HG03097 (cell line): ENCODE results near the gene GATAD2A.
"Not testable (repeated sequence)": the region's sequence is repeated elsewhere in the genome, so short reads cannot be mapped to it uniquely, and the experiment has no call there.

ENCODE experiments used
- ATAC-seq: cut with Tn5 transposase; IDR thresholded peaks from one replicate; pipeline ENCODE4 v1.9.1; 2021; ENCODE audit not compliant: unreplicated experiment, low FRiP score

Gene GATAD2A, protein sequence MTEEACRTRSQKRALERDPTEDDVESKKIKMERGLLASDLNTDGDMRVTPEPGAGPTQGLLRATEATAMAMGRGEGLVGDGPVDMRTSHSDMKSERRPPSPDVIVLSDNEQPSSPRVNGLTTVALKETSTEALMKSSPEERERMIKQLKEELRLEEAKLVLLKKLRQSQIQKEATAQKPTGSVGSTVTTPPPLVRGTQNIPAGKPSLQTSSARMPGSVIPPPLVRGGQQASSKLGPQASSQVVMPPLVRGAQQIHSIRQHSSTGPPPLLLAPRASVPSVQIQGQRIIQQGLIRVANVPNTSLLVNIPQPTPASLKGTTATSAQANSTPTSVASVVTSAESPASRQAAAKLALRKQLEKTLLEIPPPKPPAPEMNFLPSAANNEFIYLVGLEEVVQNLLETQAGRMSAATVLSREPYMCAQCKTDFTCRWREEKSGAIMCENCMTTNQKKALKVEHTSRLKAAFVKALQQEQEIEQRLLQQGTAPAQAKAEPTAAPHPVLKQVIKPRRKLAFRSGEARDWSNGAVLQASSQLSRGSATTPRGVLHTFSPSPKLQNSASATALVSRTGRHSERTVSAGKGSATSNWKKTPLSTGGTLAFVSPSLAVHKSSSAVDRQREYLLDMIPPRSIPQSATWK

DNA sequence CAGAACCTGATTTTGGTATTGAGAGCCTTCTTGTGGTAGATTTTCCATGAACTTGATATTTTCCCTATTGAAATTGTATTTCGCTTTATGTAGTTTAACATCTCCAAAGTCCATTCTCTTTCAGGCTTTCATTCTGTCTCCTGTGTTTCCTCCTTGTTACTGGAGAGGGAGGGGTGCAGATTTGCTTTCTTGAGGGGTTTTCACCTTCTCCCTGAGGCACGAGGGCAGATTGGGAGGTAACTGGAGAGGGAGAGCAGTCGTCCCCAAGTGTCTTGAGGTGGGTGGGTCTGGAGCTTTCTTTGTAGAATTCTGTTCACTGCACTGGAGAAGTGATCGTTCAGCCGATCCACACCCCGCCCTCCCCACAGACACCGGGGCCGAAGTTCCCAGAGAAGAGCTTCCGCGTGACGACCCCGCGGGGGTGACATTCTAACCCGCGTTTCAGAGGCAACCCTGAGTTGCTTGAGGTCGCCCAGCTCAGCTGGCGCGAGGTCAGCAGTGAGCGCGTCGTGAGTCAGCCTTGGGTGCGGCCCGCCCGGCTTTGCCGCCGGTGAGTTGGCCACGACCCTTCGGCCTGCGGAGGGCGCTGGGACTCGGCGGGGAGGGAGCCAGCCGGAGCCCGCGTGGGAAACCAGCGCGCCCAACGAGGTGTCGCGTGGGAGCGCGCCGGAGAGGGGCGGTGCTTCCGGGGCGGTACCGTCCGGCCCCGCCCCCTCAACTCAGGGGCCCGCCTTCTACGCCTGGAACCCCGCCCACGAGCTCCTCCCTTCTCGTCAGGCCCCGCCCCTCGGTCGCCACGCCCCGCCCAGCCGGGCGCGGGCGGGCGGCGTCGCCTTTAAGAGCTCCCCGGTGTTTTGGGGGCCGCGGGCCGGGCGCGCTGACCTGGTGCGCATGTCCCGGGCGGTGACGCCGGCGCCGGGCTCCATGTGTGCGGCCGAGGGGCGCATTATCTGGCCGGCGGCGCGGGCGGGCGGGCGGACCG is at the start of gene GATAD2A:
Gene GATAD2A, plus strand, starts transcription at position 797 of the 982 bp plus-strand sequence. CDS start 59,671 bp downstream, outside the sequence.
- ATAC-seq = peak; percentile 68

DNA sequence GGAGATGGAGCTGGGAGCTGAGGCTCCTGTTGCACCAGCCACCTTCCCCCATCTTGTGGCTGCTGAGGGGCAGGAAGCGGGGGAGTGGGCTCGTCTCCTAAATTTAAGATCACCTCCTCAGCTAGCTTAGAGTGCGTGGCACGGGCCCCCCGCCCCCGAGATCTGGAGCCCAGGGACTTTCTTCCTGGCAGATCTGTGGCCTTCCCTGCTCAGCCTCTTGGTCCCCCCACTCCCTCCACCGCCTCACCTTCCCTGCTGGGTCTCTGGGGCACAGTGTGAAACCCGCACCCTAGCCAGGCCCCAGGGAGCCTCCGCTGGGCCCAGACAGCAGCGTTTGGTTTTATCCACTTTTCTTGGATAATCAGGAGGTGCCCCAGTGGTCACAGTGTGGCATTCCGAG is 49.0 kb upstream of the GATAD2A start:
- ATAC-seq = no peak

DNA sequence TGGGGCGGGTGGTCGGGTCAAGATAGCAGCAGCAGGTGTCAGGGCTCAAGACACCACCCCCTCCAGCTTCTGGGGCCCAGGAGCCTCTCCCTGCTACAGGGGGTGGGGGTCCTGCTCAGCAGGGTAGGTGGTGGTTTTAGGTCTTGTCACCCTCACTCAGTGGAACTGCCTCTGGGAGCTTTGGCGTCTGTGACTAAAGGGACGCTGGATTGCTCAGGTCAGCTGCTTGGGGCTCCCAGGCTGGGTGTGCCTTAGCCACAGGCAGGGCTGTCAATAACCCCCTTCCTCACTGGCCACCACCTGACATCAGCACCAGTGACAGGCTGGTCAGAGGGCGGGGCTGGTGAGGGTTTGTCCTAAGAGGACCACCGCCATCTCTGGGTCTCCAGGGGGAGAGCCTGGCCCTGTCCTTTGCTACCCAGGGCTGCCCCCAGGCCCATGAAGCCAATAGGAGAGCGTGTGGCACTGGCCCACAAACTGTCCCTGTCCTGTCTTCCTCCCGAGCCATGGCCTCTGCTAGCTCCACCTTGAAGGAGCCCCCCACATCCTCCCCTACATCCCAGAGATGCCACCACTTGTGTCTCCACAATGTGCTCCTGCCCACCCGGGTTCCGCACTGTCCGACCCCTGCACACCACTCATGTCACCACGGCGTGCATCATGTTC is 48.4 kb upstream of the GATAD2A start:
- no peak for ATAC-seq

DNA sequence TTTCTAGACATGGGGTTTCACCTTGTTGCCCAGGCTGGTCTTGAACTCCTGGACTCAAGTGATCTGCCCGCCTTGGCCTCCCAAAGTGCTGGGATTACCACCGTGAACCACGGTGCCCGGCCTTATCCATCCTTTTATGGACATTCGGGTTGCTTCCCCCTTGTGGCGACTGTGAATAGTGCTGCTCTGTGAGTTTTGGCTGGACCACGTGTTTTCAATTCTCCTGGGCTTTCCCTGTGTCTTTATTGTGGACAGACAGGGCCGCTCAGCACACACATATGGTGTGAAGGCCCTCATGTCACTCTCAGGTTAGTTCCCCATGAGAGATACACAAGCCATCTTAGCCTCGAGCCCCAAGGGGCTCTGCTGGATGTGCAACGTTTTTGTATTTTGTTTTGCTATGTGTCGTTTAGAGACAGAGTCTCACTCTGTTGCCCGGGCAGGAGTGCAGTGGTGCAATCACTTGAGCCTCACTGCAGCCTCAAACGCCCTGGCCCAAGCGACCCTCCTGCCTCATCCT is 44.3 kb upstream of the GATAD2A start:
- ATAC-seq = no peak

DNA sequence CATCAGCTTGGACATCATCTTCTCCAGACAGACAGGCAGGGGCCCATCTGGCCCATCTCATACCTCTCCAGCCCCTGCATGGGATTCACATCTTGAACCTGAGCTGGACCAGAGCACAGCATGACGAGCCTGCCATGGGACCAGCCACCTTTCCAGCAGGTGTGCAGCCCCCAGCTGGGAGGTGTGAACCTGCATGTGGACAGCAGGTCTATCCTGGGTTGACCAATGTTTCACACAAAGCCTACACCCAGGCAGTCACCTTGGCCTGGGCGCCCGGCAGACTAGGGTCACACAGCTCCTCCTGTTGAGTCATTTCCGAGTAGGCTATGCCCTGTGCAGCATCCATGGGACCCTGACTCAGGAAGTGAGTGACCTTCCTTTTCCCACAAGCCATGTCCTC is 43.4 kb upstream of the GATAD2A start:
- ATAC-seq = no peak

DNA sequence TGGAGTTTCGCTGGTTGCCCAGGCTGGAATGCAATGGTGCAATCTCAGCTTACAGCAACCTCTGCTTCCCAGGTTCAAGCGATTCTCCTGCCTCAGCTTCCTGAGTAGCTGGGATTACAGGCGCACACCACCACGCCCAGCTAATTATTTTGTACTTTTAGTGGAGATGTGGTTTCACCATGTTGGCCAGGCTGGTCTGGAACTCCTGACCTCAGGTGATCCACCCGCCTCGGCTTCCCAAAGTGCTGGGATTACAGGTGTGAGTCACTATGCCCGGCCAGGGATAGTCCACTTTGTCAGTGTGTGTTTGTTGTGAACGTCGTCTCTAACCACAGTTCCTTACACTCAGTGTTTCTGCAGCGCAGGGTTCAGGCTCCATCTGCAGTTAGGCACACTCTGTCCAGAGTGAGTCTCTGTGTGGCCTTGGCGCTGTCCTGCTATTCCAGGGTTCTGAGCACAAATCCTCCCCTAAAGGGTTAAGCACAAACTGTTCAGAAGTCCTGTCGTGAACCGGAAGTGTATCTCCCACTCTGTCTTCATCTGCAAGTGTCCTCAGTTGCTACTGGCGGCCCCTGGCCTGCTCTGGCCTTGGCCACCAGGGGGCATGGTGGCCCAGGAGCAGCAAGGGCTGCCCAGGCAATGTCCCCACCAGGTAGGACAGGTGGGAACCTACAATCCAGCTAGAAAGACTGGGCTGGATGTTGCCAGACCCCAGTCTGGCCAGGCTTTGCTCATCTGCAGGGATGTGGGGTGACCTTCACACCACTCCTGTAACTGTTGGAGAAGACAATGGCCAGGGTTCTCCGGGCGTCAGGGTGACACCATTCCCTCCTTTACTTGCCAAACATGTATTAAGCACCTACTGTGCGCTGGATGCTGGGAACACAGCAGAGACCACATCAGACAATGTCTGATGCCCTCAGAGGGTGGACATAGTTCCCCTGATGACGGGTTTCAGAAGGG is 38.8 kb upstream of the GATAD2A start:
- no peak for ATAC-seq

DNA sequence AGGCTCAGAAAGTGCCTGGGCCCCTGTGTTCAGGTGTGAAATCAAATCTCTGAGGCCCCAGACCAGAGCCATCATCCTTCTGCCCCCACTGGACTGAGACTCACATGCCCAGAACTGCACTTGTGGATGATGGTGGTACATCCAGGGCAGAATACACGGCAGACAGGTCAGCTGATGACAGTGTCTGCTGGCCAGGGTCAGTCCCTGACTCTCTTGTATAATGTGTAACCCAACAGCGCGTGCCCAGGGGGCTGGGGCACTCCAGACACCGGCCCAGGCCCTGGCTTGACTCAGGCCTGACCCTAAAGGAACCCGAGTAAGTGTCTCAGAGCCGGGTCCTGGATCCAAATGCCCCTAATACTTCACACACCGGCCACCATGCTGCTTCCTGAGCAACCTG is 37.4 kb upstream of the GATAD2A start:
- ATAC-seq = no peak

DNA sequence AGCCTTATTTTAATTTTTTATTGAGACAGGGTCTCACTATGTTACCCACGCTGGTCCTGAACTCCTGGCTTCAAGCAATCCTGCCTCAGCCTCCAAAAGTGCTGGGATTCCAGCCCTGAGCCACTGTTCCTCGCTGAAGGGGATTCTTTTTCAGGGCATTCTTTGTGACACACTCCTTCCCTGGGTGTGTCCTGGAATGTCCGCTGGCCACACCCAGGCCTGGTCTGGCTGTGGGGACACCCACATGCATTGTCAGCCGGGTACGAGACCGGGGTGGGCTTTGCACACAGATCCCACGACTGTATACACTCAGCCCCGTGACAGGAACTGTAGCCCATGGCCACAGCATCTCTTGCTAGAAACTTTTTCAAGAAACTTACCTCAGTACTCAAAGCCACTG is 34.4 kb upstream of the GATAD2A start:
- ATAC-seq = no peak

DNA sequence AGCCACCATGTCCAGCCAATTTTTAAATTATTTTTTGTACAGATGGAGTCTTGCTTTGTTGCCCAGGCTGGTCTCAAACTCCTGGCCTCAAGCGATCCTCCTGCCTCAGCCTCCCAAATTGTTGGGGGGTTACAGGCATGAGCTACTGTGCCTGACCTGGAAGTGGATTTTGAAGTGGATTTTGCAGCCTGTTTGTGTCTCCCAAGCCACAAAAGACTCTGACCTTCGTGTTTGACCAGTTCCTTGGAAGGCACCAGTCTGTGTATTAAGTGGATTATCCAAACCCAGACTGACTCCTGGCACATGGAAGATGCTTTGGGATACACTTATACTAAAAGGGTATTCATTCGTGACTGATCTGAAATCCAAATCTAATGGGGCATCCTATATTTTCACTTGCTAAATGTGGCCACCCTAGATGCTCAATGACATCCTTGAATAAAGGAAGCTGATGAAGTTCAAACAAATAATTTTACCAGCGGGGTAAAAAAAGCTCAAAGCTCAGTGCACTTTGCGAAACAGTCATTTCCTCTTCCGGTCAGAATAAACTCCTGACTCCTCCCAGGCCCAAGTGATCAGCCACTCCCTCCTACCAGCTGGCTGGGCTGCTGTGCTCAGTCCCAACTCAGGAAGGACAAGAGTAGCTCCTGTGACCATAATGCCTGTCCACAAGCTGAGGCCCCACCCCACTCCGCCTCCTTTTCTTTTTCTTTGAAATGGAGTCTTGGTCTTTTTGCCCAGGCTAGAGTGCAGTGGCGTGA is 32.6 kb upstream of the GATAD2A start:
- peak; percentile 79 for ATAC-seq

DNA sequence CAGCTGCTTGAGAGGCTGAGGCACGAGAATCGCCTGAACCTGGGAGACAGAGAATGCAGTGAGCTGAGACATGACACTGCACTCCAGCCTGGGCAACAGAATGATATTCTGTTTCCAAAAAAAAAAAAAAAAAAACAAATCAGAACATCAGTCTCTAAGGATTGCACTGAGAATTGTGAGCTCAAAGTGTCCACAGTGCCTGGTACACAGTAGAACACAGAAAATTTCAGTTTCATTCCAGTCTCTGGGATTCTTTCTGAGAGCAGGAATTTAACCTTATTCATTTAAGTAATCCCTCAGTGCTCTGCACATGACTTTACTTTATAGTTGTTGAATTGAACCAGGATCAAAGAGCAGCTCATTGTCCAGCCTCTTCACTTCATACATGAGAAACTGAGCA is 25.9 kb upstream of the GATAD2A start:
- ATAC-seq = no peak

DNA sequence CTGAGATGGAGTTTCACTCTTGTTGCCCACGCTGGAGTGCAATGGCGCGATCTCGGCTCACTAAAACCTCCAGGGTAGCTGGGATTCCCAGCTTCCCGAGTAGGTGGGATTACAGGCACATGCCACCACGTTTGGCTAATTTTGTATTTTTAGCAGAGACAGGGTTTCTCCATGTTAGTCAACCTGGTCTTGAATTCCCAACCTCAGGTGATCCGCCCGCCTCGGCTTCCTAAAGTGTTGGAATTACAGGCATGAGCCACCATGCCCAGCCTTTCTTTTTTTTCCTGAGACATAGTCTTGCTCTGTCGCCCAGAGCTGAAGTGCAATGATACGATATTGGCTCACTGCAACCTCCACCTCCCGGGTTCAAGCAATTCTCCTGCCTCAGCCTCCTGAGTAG is 25.2 kb upstream of the GATAD2A start:
- ATAC-seq = not testable (repeated sequence)

DNA sequence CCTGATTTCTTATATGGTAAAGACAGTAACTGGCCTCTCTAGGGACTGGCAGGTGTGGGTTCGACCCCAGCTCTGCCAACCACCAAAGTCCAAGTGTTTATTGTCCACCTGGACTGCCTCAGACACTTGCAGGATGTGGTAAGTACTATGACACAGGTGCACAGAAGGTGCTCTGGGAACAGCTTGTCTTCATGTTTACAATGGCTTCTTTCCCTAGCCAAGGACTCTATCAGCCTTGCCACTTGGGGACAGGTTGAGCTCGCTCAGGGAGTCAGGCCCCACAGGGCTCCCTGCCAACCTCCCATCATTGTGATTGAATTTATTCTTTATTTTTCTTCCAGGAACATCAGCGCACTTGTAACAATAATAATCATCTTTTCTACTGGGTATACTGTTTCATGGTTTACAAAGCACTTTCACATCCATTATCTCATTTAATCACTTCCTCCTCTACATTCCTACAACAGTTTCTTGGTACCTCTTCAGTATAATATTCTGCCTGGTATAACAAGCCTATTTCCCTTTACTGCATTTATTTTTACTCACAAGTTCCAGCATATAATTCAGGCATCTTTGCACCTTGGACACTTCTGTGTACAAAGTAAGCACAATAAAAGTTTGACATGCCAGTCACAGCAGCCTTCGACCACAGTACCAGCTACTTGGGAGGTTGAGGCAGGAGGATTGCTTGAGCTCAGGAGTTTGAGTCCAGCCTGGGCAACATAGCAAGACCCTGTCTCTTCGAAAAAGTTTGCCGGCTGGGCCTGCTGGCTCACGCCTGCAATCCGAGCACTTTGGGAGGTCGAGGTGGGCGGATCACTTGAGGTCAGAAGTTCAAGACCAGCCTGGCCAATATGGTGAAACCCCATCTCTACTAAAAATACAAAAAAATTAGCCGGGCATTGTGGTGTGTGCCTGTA is 24.2 kb upstream of the GATAD2A start:
- no peak for ATAC-seq

DNA sequence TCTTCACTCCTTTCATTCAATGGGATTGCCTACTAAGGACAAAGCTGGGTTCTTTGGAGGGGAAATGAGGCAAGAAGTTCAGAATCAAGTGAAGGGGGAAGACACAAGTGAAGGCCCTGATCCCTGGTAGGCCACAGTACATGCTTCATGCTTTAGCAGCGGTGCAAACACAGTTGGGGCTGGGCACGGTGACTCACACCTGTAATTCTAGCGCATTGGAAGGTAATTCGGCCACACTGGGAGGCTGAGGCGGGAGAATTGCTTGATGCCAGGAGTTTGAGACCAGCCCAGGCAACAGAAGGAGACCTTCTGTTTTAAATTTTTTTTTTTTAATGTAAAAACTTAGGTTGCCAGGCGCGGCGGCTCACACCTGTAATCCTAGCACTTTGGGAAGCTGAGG is 23.4 kb upstream of the GATAD2A start:
- no peak for ATAC-seq

DNA sequence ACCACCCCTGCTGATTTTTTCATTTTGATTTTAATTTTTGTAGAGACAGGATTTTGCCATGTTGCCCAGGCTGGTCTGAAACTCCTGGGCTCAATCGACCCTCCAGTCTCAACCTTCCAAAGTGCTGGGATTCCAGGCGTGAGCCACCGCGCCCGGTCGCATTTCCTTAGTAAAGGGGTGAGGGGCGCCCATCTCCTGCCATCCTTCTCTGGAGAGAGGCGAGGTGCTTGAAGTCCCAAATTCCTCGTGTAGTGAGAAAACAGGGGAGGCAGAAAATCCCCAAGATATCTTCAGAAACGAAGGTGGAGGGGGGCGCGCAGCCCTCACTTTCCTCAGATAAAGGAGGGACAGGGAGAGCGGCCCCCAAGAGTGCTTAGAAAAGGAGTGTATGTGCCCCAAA is 21.0 kb upstream of the GATAD2A start:
- ATAC-seq = no peak

DNA sequence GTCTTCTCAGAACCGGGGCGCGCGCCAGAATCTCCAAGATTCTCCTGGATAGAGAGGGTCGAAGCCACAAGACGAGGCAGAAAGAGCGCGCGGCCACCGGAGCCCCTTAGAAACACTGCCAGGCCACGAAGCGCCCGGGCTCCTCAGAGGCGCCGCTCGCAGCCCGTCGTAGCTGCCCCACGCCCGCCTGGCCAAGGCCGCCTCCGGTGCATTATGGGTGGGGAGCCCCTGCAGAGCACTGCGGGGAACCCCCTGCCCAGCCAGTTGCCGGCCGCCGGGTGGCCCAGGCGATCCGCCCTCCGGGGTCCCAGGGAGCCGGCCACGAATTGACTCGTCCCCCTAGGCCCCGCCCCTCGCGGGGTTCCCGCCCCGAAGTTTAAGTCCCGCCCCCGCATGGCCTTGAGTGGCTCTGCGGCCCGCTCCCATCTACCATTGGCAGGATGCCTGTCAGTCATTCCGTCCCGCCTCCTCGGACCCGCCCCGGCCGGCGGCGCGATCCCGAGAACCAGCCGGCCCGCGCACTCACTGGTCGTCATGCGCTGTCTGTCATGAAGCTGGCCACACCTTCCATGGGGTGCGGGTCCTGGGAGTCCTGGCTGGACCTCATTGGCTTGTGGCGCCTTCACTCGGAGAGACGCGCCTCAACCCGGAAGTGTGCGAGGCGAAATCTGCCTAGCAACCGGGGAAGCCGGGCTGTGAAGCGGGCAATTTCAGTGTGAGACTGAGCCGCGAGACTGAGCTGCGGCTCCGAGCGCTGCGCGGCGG is 20.2 kb upstream of the GATAD2A start:
- ATAC-seq = peak; percentile 95
